Motor neuron (in vitro differentiated cells): ENCODE results near the gene SDE2. TPM values are rescaled to one million over a fixed set of nuclear protein-coding genes. Genes with fewer than 3 reads are reported as not detected.

Experiments
- ATAC-seq, 8 experiments: fragments of 200-7000 bp; cut with Tn5 transposase; replicated peaks in 6 of 8; 2 replicates each; pipeline ENCODE4 v1.8.0; 2021; ENCODE audit warnings: mild to moderate bottlenecking in 8 of 8, moderate library complexity in 8 of 8
- H3K27ac ChIP-seq, 2 donors: fragments of 250-450 bp; sonication (Bioruptor Pico); 2 replicates each; pipeline ENCODE4 v1.9.0; 2021; ENCODE audit warnings: antibody characterized with exemption in 2 of 2, mild to moderate bottlenecking in 2 of 2, moderate library complexity in 1 of 2
- H3K4me1 ChIP-seq, 2 donors: fragments of 250-450 bp; sonication (Bioruptor Pico); replicated peaks in 1 of 2; 2 replicates each; pipeline ENCODE4 v1.6.1; 2021; ENCODE audit warnings: antibody characterized with exemption in 2 of 2, mild to moderate bottlenecking in 2 of 2, moderate library complexity in 1 of 2
- H3K4me3 ChIP-seq, 5 donors: fragments of 250-450 bp; sonication (Bioruptor Pico); 2 replicates each; pipeline ENCODE4 v1.9.0; 2021; ENCODE audit warnings: antibody characterized with exemption in 5 of 5, mild to moderate bottlenecking in 5 of 5, moderate library complexity in 4 of 5
- WGBS, 10 experiments: fragments of 450-650 bp; shearing (Covaris generic); methylation state at CpG; one replicate each; pipeline ENCODE4 v1.0.0; 2022; 5-methylcytosine and 5-hydroxymethylcytosine counted together
- in situ Hi-C, 9 experiments: fragments of 400-800 bp; cut with MboI; loops; one replicate each; pipeline ENCODE4 v1.15.0; 2021; ENCODE audit warnings: low sequenced_read_pairs in 9 of 9, low pct_unique_long_range_greater_than_20kb in 2 of 9; ENCODE audit not compliant: unreplicated experiment in 9 of 9
- total RNA-seq, 8 experiments: library from RNA; unstranded; fragments of 300-600 nt; gene quantifications; 2 replicates each; pipeline versions ENCODE4 v1.2.3 to v1.2.4, GENCODE V29; 2022

SDE2 gene
- total RNA-seq, 8 experiments from 2014 or later = 21.7 to 30.9 (median 27.4) TPM

DNA sequence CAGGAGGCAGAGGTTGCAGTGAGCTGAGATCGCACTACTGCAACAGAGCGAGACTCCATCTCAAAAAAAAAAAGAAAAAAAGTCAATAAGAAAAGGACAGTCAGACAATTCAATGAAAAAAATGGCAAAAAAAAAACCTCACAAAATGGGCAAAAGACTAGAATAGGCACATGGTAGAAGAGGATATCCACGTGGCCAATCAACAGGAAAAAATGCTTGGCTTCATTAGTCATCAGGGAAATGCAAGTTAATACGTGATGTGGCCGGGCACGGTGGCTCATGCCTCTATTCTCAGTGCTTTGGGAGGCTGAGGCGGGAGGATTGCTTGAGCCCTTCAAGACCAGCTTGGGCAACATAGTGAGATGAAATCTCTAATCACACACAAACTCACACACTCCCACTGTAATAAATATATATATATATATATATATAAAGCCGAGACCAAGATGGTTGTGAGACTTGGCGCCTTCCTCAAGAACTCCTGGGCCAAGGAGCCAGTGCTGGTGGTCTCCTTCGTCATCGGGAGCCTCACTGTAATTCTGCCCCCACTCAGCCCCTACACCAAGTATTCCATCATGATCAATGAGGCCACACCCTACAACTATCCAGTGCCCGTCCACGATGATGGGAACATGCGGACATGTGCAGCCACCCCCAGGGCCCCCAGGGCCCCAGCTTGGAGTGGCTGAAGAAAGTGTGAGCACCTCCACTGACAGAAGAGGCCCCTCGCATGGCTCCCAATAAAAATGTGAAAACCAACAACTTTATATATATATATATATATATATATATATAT is 35.2 kb downstream of the SDE2 start:
- in situ Hi-C loops = no loop called here
- no peak for ATAC-seq

DNA sequence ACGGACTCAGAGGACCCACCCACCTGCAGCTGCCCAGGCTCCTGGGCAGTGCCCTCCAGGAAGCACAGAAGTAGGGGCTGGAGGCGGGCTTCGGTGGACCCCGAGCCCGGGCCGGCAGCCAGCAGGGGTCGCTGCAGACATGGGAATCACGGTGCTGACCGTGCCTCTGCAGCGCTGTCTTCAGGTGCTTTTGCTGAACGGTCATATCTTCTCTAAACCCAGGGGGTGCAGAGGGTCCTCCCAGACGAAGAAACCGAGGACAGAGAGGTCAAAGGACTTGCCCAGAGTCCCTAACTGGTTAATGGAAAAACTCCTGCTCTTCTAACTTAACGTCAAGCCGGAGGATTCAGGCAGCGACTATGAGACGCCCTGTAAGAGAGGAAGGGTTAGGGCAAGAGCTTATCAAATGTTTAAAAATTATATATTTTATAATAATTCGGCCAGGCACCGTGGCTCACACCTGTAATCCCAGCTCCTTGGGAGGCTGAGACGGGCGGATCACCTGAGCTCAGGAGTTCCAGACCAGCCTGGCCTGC is 36.6 kb downstream of the SDE2 start:
- WGBS, 10 experiments = 15 to 80% (median 46%) methylated on average over 3 to 16 of the region's 21 CpGs; no CpG with 5 or more reads in 3 of the 10 experiments
- H3K27ac ChIP-seq = no peak overlapping the region
- H3K4me1 ChIP-seq = no peaks in the 10 kb centered on the region
- peak in 5 of 8 experiments; percentile 19 to 92 (median 80) for ATAC-seq
- in situ Hi-C loops = no loop called here
- no peak overlapping the region for H3K4me3 ChIP-seq

More for the DNA sequence above, 35.2 kb downstream of the SDE2 start:
- Histone ChIP-seq H3K27ac (no peak overlapping the region), H3K4me1 (peaks cover 0 to 3% of the 10 kb centered on the region in 2 donors), H3K4me3 (no peak overlapping the region)
- 66 to 95% (median 87%) methylated on average over 3 to 11 of the region's 15 CpGs; no CpG with 5 or more reads in 1 of the 10 experiments for WGBS, 10 experiments

DNA sequence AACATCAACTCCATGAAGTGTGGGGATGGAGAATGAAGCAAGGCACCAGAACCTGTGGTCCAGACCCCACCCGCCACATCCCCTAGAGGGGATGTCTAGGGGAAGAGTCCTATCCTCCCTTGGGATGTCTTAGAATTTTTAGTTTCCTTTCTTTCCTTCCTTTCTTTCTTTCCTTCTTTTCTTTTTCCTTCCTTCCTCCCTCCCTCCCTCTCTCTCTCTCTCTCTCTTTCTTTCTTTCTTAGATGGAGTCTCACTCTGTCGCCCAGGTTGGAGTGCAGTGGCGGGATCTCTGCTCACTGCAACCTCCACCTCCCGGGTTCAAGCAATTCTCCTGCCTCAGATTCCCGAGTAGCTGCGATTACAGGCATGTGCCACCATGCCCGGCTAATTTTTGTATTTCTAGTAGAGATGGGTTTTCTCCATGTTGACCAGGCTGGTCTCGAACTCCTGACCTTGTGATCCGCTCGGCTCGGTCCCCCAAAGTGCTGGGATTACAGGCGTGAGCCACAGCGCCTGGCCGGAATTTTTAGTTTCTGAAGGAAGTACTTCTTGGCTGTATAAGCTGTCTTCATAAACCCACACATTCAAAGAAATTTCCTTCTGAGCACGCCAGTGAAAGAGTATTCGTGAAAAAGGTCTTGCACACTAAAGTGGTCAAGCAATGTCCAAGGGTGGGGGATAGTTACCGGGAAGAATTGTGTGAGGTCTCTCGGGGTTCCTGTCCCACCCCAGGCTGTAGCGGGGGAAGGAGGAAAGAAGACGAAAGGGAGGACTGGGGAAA is 37.3 kb downstream of the SDE2 start:
- Histone ChIP-seq H3K4me1 (no peaks in the 10 kb centered on the region), H3K27ac (no peak overlapping the region), H3K4me3 (no peak overlapping the region)
- in situ Hi-C loops = no loop called here
- no peak for ATAC-seq
- WGBS, 10 experiments = 51 to 92% (median 86%) methylated on average over 5 to 20 of the region's 20 CpGs; no CpG with 5 or more reads in 1 of the 10 experiments

DNA sequence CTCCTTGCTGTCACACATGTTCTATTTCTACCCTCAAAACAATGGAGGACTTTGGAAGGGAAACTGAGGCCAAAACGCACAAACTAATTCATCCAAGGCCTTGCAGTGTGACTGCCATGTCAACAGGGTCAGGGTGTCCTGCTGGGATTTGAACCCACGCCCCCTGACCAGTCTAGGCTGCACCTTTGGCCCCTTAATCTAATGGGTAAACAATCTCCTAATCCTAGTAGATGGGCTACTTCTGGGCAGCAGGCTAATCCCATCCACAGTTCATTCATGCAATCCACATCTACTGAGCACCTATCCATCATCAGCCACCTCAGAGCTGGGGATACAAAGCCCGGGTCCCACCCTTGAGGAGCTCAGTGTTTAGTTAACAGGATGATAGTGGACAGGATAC is 41.1 kb downstream of the SDE2 start:
- 20 to 94% (median 71%) methylated on average over 1 to 2 of the region's 3 CpGs; no CpG with 5 or more reads in 1 of the 10 experiments for WGBS, 10 experiments
- no peak for ATAC-seq
- in situ Hi-C loops = no loop called here

DNA sequence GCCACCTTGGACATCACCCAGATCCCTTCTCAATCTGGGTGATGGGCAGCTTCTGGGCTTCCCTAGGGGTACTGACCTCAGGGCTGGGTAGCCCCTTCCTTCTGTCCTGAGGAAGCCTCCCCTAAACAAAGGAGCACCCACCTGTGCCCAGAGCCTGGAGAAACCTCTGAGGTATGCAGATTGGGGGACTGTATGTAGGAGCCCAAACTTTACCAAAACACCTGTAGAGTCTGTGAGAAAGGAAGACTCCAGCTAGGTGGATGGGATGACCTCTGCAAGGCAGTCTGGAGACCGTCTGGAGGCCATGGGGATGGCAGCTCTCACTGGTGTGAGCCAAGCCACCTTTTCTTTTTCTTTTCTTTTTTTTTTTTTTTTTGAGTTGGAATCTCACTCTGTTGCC is 44.4 kb downstream of the SDE2 start:
- no peak overlapping the region for H3K27ac ChIP-seq
- H3K4me1 ChIP-seq = no peaks in the 10 kb centered on the region
- no peak overlapping the region for H3K4me3 ChIP-seq
- in situ Hi-C loops = no loop called here
- no peak for ATAC-seq
- 67 to 100% (median 82%) methylated on average over 1 of the region's 1 CpG; no CpG with 5 or more reads in 6 of the 10 experiments for WGBS, 10 experiments

More for the DNA sequence above, 41.1 kb downstream of the SDE2 start:
- H3K4me3 ChIP-seq = no peak overlapping the region
- no peaks in the 10 kb centered on the region for H3K4me1 ChIP-seq
- no peak overlapping the region for H3K27ac ChIP-seq

DNA sequence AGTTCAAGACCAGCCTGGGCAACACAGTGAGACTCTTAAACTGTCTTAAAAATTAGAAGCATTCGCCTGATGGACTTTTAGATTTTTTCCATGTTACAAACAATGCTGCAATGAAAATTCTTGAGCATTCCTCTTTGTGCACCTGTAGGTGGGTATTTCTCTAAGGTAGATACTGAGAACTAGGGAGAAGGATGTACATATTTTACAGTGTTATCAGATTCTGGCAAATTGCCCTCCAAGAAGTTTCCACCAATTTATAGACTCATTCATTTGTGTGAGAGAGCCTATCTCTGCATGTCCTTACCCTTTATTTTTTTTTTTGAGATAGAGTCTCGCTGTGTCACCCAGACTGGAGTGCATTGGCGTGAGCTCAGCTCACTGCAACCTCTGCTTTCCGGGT is 45.8 kb downstream of the SDE2 start:
- ATAC-seq = no peak
- 58 to 100% (median 79%) methylated on average over 1 to 4 of the region's 4 CpGs; no CpG with 5 or more reads in 1 of the 10 experiments for WGBS, 10 experiments
- in situ Hi-C loops = no loop called here
- no peak overlapping the region for H3K4me3 ChIP-seq
- no peaks in the 10 kb centered on the region for H3K4me1 ChIP-seq
- no peak overlapping the region for H3K27ac ChIP-seq

DNA sequence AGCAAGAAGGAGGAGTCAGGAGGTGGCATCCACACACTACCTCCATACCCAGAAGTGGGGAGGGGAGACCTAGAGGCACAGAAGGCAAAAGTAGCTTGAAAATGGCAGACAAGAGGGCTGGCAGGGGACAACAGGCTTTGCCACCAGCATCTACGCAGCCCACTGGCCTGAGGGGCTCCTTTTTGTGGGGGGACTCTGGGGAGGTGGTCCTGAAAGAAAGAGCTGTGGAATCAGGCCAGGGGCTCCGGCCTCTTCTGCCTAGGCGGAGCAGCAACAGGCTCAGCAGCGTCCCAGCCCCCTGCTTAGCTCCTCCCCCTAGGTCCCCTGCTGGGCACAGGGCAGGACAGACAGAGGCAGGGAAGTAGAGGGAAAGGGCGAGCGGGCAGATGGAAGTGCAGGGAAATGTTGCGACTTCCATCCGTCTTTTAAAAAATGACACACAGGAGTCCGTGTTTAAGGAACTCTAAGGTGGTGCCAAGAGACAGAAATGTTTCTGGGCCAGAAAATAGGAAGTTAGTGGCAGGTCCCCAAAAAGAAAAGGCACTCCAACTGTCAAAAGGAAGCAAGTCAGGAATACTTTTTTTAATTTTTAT is 48.1 kb downstream of the SDE2 start:
- in situ Hi-C loops = no loop called here
- 20 to 100% (median 75%) methylated on average over 1 to 9 of the region's 9 CpGs; no CpG with 5 or more reads in 3 of the 10 experiments for WGBS, 10 experiments
- H3K4me3 ChIP-seq = no peak overlapping the region
- ATAC-seq = peak in 2 of 8 experiments; percentile 34 to 66
- H3K4me1 ChIP-seq = peaks cover 0 to under 1% of the 10 kb centered on the region in 2 donors
- no peak overlapping the region for H3K27ac ChIP-seq

DNA sequence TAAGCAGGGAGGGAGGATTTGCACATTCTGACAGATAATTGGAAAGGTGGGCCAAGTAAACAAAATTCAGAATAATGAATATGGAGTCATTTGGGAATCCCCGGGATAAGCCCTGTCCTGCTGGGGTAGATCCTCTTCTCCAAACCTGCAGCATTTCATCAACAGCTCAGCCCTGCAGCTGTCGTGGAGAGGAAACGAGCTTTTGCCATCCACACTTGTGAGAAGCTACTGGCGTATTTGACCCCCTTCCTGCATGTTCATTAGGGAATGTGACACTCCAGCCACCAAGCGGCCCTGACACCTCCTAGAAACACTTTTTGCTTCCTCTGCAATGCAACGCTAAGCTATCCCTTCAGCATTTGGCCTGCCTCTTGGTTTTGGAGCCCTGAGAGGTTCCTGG is 50.1 kb downstream of the SDE2 start:
- no peak for ATAC-seq
- peaks cover 6 to 15% of the 10 kb centered on the region in 2 donors for H3K4me1 ChIP-seq
- in situ Hi-C loops = no loop called here
- H3K27ac ChIP-seq = no peak overlapping the region
- WGBS, 10 experiments = 20 to 79% (median 61%) methylated on average over 1 to 6 of the region's 6 CpGs; no CpG with 5 or more reads in 2 of the 10 experiments
- no peak overlapping the region for H3K4me3 ChIP-seq

DNA sequence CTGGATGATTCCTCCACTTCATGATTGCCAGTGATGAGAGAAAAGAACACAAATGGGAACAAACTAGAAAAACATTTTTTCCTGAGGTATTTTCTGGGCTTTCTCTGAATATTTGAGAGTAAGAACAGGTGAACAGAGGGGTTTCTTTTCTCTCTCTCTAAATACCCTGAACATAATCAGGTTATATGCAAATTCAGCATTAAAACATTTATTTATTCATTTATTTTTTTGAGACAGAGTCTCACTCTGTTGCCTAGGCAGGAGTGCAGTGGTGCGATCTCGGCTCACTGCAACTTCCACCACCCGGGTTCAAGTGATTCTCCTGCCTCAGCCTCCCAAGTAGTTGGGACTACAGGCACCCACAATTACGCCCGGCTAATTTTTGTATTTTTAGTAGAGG is 52.3 kb downstream of the SDE2 start:
- peaks cover 8 to 17% of the 10 kb centered on the region in 2 donors for H3K4me1 ChIP-seq
- no peak for ATAC-seq
- in situ Hi-C loops = no loop called here
- WGBS, 10 experiments = 83 to 98% (median 93%) methylated on average over 1 to 5 of the region's 5 CpGs; no CpG with 5 or more reads in 4 of the 10 experiments
- H3K4me3 ChIP-seq = no peak overlapping the region
- no peak overlapping the region for H3K27ac ChIP-seq

DNA sequence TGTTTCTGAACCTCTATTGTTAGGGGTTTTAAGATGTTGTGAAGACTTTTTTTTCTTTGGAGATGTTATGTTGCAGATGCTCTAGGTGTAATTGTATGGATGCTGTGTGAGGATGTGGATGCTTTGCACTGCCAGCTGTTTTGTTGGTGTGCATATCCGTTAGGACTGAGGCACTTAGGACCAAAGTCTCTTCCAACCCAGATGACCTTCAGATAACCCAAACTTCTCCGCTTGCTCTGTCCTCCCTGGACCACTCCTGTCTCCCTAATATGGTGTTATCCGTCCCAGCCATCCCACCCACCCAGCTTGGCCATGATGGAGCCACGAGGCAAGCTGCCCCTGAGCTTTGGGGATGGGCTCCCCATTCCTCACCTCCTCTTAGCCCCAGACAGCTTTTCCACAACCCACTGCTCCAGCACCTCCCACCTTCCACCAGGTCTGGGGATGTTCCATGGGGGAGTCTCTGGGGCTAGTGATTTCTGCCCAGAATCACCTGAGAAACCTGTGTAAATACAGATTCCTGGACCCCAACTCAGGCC is 53.0 kb downstream of the SDE2 start:
- H3K4me3 ChIP-seq = no peak overlapping the region
- no peak for ATAC-seq
- in situ Hi-C loops = no loop called here

DNA sequence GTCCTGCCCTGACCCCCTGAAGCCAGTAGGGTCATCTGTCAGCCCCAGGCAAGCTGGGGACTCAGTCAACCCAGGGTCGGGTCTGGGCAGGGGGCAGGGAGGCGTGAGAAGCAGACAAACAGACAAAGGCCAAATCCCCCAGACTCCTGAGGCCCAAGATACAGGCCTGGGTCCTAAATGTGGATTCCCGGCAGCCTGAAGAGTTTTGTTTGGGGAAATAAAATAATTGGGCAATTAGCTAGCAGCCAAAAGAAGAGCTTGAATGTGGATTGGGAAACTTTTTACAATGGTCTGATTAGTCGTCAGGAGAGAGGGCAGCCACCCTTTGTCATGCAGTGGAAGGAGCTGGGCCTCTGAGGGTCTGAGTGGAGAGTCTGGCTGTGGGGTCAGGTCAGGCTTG is 53.6 kb downstream of the SDE2 start:
- H3K27ac ChIP-seq = no peak overlapping the region
- no peak for ATAC-seq
- in situ Hi-C loops = no loop called here
- H3K4me3 ChIP-seq = no peak overlapping the region
- 0 to 60% (median 16%) methylated on average over 1 to 4 of the region's 4 CpGs; no CpG with 5 or more reads in 2 of the 10 experiments for WGBS, 10 experiments
- H3K4me1 ChIP-seq = peaks cover 19 to 29% of the 10 kb centered on the region in 2 donors

More for the DNA sequence above, 53.0 kb downstream of the SDE2 start:
- peaks cover 14 to 24% of the 10 kb centered on the region in 2 donors for H3K4me1 ChIP-seq
- H3K27ac ChIP-seq = no peak overlapping the region
- 26 to 67% (median 40%) methylated on average over 1 to 4 of the region's 4 CpGs; no CpG with 5 or more reads in 3 of the 10 experiments for WGBS, 10 experiments

DNA sequence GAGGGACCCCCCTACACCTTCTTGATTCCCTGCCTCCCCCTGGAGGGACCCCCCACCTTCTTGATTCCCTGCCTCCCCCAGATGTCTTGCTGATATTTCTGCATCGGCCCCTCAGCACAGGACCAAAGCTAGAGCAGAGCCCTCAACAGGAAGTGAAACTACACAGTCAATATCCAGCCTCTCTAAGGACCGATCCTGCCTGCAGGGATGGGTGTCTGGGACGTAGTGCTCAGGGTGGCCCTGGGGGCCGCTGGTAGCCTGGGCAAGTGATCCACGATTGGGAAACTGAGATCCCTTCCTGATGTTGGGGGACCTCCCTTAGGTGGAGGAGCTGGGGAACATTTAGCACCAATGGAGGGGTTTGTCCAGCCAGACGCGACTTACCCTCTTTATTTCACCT is 54.2 kb downstream of the SDE2 start:
- WGBS, 10 experiments = 37 to 100% (median 80%) methylated on average over 1 to 3 of the region's 7 CpGs; no CpG with 5 or more reads in 5 of the 10 experiments
- no peak overlapping the region for H3K4me3 ChIP-seq
- no peak overlapping the region for H3K27ac ChIP-seq
- H3K4me1 ChIP-seq = peaks cover 19 to 33% of the 10 kb centered on the region in 2 donors
- no peak for ATAC-seq
- in situ Hi-C loops = no loop called here
